Measurements from ENCODE around the gene CTNNB1.
A peak's percentile ranks its signal among the peaks of the same experiment; 100 is the strongest.

Gene CTNNB1

DNA sequence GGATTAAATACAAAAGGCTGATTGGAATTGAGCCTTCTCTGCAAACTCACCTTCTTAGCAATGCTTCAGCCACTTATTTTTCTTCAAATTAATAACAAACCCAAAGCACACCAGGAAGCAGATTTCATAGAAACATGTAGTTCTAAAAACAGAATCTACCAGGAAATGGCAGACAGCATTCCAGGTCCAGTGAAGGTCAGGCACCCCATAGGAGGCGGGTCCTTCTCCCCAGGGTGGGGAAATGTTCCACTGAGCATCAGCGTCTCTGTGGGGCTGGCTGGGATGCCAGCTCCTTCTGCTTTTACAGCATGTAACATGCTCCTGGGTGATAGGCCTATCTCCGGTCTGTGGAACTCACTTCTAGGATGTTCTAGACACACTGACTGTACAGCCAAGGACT lies 49.2 kb downstream of the CTNNB1 start:
- no peak overlapping the region for H3K4me3 ChIP-seq (replicated peaks; ENCODE audit: low read depth, low read length)
- no peak for DNase-seq (ENCODE audit: low read depth)
- TF ChIP-seq, protein P1, sequence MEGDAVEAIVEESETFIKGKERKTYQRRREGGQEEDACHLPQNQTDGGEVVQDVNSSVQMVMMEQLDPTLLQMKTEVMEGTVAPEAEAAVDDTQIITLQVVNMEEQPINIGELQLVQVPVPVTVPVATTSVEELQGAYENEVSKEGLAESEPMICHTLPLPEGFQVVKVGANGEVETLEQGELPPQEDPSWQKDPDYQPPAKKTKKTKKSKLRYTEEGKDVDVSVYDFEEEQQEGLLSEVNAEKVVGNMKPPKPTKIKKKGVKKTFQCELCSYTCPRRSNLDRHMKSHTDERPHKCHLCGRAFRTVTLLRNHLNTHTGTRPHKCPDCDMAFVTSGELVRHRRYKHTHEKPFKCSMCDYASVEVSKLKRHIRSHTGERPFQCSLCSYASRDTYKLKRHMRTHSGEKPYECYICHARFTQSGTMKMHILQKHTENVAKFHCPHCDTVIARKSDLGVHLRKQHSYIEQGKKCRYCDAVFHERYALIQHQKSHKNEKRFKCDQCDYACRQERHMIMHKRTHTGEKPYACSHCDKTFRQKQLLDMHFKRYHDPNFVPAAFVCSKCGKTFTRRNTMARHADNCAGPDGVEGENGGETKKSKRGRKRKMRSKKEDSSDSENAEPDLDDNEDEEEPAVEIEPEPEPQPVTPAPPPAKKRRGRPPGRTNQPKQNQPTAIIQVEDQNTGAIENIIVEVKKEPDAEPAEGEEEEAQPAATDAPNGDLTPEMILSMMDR (IDR thresholded peaks at IDR 0.05; ENCODE audit: low read length, missing control alignments): no peak

DNA sequence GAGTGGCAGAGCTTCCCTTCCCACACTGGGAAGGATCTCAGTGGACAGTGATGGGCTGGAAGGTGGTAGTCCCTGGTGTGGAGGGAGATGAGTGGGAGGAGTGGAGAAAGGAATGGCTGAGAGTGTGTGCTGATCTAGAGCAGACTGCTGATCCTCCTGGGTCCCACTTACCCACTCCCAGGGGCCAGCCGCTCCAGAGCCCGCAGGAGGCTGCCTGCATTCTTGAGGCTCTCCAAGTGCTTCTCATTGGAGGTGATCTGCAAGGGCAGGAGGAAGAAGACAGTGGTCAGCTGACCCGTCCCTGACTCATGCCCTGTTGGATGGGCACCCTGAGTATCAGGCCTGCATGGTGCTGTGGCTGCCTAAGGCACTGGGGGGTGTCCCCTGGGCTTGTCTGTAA lies 50.0 kb downstream of the CTNNB1 start:
- H3K4me3 ChIP-seq (replicated peaks; ENCODE audit: low read depth, low read length): no peak overlapping the region
- no peak for DNase-seq (ENCODE audit: low read depth)
- TF ChIP-seq, protein P1 (IDR thresholded peaks at IDR 0.05; ENCODE audit: low read length, missing control alignments): no peak

DNA sequence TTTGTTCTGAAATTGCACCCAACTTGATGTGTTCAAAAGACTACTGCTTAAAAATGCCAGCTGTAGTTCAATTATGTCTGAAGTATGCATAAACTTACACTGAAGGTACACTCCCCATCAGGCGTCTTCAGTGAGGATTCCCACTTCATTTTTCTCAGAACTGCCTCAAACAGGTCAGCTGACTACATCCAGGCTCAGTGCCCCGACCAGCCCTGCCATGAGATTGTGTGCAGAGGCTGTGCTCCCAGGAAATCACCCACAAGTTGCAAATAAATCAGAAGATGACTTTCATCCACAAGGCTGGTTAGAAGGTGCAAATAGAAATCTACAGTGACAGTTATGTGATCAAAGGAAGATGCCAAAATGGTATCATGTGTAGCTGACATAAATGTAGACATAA lies 51.5 kb downstream of the CTNNB1 start:
- DNase-seq (ENCODE audit: low read depth): no peak
- TF ChIP-seq, protein P1 (IDR thresholded peaks at IDR 0.05; ENCODE audit: low read length, missing control alignments): no peak
- no peak overlapping the region for H3K4me3 ChIP-seq (replicated peaks; ENCODE audit: low read depth, low read length)

DNA sequence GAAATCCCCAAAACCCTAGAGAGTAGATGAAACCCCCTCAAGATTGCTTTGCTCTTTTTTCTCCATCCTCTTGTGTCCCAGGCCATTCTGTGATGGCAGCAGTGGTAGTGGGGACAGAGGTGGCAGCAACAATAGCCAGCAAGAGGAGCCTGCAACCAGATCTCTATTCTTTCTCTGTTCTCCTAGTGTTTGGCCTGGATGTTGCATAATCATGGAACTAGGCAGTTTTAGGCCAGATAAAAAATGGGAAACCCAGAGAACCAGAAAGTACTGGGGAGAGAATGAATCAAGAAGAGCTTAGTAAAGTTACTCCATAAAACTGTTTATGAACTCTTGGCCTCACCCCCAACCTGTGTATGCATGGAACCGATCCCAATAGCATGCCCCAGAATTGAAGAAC lies 52.3 kb downstream of the CTNNB1 start:
- TF ChIP-seq, protein P1 (IDR thresholded peaks at IDR 0.05; ENCODE audit: low read length, missing control alignments): no peak
- no peak for DNase-seq (ENCODE audit: low read depth)

DNA sequence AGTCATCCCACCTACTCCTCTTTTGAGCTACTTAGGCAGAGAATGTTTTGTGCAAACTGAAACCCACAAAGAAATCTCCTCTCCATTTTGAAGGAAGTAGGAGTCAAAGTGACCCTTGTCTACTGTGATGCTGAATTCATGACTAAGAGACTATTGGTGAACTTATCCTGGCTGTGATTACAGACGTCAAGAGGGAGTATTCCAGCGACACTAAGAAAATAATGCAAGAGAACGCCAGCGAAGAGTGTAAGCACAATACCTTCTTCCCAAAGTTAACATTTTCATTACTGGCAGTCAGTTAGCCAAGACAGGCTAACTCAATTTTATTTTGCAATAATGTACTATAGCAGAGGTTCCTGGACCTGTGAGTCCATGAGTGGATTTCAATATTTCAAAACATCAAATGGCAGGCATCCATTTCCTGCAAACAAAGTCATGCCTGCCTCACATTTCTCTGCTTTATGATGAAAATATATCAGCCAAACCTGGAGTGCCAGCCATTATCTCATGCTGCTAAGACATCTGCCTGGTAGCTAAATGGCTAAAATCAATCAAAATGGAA lies 59.0 kb downstream of the CTNNB1 start:
- TF ChIP-seq, protein P1 (IDR thresholded peaks at IDR 0.05; ENCODE audit: low read length, missing control alignments): no peak
- DNase-seq (ENCODE audit: low read depth): peak; percentile 69

More for the DNA sequence above, 52.3 kb downstream of the CTNNB1 start:
- H3K4me3 ChIP-seq (replicated peaks; ENCODE audit: low read depth, low read length): no peak overlapping the region

DNA sequence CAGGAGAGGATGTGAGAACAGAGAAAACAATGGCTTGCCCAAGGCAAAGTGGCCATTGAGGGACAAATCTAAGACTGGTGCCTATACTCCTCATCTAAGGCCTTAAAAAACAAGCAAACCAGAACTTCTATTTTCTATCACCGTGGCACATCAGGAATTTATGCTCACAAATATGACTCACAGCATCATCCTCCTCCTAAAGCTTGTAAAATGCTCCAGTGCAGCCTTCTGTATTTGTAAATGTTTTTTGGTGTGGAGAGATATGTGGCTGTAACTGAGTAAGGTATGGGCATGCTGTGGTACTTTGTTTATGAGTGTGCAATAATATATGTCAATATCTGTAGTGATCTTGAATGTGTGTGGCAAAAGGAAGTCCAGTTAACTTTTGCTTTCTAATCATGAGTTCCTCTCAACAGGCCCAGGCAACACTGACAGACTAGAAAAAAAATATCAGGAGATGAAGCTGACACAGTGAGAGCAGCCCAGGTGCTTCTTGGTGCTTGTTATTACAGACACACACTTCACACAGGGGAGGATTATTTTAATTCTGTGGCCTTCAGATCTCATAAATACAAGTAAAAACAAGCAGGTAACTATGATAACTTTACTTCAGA lies 60.3 kb downstream of the CTNNB1 start:
- H3K4me3 ChIP-seq (replicated peaks; ENCODE audit: low read depth, low read length): no peak overlapping the region
- TF ChIP-seq, protein P1 (IDR thresholded peaks at IDR 0.05; ENCODE audit: low read length, missing control alignments): no peak
- DNase-seq (ENCODE audit: low read depth): no peak

More for the DNA sequence above, 59.0 kb downstream of the CTNNB1 start:
- H3K4me3 ChIP-seq (replicated peaks; ENCODE audit: low read depth, low read length): no peak overlapping the region

DNA sequence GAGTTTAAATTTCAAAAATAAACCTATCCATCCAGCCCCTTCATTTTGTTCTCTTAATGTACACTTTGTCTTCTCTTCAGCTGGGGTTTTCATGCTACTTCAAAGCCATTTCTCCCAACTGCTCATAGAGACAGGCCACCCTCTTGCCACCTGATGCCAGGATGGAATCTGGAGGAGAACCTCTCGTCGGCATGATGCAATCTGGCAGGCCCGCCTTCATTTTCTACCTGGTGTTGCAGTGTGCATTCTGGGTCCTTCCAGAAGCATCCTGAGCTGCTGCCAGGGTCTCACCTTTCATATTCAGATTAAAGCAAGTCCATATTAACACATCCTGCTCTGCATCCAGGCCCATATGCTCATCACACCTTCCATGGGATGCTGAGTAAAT lies 60.8 kb downstream of the CTNNB1 start:
- DNase-seq (ENCODE audit: low read depth): no peak
- H3K4me3 ChIP-seq (replicated peaks; ENCODE audit: low read depth, low read length): no peak overlapping the region
- TF ChIP-seq, protein P1 (IDR thresholded peaks at IDR 0.05; ENCODE audit: low read length, missing control alignments): no peak
